Activated CD8-positive, alpha-beta memory T cell treated with anti-CD3 and anti-CD28 coated beads, Interleukin-2, amount 50 U/mL, for 1 hour (primary cell): ENCODE data around the gene LRRC42.
A peak's percentile ranks its signal among the peaks of the same experiment; 100 is the strongest.

Experiments
- DNase-seq: peaks from one replicate; pipeline ENCODE4 v3.0.0-alpha.2; 2020; ENCODE audit errors: extremely low read depth

Gene LRRC42

GRCh38 chr1:53942127-53942957, 3.8 kb upstream of the LRRC42 start:
- no peak for DNase-seq

- DNase-seq, result no peak
These were observed 3.1 kb upstream of the LRRC42 start for GRCh38 chr1:53943090-53943489.

DNA sequence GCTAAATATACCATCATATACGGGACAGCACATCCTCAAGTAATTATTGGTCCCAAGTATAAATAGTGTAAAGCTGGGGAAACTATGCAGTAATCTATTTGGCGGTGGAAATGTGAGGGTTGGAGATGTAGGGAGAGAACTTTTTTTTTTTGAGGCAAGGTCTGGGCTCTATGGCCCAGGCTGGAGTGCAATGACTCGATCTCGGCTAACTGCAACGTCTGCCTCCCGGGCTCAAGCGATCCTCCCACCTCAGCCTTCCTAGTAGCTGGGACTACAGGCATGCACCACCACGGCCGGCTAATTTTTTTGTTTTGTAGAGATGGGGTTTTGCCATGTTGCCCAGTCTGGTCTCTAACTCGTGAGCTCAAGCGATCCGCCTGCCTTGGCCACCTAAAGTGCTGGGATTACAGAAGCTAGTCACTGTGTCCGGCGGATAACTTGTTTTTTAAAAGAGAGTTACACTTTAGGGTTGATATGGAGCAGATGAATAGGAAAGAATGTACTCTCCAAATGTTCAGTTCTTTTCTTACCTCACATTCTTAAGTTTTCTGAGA, 2.6 kb upstream of the LRRC42 start:
- DNase-seq, result no peak

GRCh38 chr1:53944469-53945182, 1.5 kb upstream of the LRRC42 start:
- DNase-seq, result no peak

- no peak for DNase-seq
These were observed 1.0 kb upstream of the LRRC42 start for GRCh38 chr1:53945183-53945432.

- DNase-seq, result peak; percentile 90
These were observed 508 bp upstream of the LRRC42 start, which contains the start of gene IFT25 for GRCh38 chr1:53945433-53946251. Gene IFT25, minus strand, starts transcription at chr1:53945699. Its CDS starts 5,617 bp downstream, at chr1:53940082.

DNA sequence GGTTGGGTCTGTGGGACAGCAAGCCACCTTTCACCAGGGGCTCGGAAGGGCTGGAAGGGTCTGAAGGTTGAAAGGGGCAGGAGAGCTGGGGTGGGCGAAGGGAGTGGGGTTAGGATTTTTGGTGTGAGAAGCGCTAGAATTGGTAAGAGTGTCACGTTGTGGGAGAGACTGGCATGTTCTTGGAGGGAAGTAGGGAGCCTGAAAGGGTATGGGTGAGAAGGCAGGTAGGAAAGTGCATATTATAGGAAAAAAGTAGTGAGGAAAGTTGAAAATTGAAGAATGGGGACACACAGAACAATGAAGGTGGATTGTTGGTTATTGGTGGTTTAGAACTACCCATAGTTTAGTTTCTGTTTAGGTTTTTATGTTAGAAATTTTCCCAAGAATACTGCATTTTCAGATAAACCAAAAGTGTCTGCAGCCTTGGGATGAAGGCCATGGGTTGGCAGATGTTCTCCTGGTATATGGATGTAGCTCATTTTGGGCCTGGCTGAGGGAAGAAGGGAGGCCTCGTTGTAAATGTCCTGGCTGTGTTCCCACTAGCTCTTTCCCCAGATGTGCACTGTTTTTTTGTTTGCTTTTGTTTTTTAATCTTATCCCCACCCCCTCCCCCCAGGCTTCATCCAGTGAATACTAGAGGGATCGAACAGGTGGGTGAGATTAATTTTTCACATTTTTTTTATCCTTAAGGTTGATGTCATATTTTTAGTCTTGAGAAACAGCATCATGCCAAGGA, 1.2 kb downstream of the LRRC42 start:
- no peak for DNase-seq

GRCh38 chr1:53948291-53948690, 2.1 kb downstream of the LRRC42 start:
- no peak for DNase-seq

DNA sequence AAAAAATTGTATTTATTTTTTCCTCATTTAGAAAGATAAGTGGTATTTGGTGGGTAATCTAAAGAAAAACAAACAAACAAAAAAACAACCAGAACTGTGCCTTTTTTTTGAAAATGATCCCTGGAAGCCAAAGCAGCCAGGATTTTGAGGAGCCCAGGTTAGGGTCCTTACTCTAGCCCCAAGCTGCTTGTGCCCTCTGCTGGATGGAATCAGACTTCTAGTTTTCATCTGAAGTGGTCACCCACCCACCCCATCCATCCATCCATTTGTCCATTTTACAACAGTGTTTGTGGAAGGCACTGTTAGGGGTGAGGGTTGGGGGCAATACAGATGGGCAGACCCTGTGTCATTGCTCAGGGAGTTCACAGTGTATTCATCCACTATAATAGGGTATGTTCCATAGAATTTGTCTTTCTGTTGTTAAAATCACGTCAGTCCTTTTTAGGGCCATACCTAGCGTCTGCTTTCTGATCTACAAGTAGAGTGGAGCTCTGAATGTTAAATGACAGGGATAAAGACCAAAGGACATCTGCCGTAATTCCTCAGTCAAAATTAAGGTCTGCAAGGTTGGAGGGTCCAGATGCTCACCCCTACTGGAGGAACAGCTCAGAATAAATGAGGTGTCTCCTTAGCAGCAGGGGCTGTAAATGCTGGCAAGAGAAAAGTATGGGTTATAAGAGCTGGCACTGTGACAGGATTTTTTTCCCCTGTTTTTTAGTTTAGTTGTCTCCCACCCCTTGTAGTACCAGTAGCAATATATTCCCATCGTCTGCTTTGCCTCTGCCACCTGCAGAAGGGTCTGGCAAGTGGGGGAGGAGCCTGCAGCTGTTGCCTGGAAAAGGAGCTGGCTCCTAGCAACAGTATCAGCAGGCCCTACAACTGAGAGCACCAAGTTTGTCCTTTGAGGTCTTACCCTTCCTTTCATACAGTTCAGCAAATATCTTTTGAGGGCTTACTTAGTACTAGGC, 3.2 kb downstream of the LRRC42 start:
- no peak for DNase-seq

DNA sequence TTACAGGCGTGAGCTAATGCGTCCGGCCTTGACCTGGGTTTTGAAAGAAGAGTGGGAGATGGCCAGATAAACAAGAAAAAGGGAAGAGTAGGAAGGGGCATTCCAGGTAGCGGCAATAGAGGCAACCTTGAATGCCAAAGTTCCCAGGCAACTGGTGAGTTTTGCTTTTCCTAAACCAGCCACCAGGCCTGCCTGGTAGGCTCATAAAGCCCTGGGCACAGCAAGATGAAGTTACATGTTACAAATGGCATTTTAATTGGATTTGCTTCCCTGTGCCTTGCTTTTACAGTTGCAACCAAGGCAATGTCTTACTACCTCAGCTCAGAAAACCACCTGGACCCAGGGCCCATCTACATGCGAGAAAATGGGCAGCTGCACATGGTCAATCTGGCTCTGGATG, 5.5 kb downstream of the LRRC42 start:
- no peak for DNase-seq

DNA sequence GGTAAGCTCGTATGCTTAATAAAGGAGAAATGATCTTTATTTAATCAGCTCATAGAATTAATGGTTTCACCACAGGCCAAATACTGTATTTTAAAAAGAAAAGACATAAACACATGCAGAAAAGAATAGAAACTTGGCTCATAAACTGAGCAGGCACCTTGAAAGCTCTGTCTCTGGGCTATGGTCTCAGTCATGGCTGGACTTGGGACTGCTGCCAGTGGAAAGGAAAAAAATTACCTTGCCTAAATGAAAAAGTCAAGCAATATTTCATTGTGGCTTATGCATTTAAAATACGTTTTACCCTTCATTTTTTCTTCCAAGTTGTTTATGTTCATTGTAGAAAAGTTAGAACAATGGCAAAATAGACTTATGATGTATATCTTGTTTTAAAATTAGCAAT, 8.0 kb downstream of the LRRC42 start:
- DNase-seq, result no peak

DNA sequence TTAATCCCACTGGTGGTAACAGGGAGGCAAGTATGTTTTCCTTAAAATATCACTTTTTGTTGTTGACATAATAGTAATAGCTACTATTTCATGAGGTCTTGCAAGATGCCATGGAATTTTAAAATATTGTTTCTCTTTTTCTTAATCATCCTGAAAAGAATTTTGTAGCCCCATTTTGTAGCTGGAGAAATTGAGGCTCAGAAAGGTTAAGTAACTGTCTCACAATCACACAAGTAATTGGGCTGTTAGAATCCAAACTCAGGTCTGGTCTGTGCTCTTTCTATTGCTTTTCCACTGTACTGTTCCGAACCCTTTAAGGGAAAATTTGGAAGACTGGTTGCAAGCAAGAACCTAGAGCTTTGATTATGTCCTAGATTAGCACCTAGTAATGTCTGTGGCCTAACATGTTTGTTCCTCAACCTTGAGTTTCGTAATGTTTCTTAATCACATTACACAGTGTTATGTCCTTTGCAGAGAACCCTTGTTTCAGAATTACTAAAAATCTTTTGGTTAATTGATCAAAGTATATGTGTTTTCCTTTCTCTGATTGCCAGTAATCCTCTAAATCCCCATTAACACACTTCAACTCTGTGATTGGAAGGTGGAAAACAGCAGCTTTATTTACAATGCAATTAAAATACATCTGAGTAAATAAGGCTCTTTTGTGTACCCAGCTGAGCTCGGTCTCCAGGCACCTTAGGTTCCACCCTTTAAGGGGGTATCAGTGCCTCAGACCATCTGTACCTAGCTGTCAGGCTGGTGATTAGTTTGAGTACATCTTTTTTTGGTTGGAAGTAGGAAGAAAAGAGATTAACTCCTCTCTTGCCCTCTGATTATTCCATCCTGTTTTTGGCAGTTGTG, 10.4 kb downstream of the LRRC42 start:
- no peak for DNase-seq

GRCh38 chr1:53957194-53957818, 11.2 kb downstream of the LRRC42 start:
- no peak for DNase-seq

- DNase-seq, result no peak
These were observed 13.6 kb downstream of the LRRC42 start for GRCh38 chr1:53959664-53960250.

DNA sequence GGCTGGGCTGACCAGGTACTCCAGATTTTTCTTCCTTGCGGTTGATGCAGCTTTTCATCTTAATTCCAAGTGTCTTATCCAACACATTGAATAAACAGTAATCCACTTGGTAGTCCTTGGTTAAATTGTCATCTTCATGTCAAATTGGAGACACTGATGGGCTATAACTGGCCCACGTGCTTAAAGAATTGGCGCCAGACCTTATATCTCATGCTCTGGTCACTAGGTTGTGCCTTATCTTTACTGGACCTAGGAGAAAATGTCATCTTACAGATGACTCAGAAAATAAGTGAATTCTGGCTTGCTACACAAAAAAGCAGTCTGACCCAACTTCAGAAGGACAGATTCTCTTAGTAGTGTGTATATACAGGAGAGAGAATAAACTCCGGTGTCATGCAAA, 16.2 kb downstream of the LRRC42 start:
- no peak for DNase-seq

DNA sequence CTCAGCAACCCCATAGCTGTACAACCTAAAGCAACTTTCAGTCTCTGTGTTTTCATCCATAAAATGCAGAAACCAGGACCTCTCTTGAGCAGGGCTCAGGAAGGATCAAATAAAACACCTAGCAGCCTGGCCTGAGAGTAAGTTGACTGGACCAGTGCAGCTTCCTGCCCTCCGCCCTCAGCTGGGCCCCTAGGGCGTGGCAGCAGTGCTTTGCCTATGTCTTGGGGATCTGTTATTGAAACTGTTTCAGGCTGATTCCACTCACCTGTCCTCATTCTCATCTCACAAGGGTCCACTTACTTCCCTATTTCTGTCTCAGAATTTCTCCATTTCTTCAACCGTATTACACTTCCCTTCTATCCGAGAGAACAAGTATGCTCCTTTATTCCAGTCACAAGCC, 17.3 kb downstream of the LRRC42 start:
- DNase-seq, result no peak

DNA sequence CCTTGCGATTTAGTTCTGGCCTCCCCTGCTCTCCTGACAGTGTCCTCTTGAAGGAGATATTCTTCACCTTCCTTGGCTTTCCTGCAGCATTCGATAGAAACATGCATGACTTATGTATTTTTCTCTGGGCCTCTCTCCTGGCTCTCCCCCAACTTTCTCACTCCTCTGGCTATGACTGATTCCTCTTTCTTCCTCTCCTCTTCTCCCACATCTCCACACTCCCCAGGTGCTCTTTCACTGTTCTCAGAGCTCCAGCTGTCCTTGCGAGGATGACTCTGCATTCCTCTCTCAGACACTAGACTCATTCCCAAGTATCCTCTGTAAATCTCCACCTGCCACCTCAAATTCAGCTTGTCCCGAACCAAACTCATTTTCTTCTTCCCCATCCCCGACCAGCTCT, 18.0 kb downstream of the LRRC42 start:
- DNase-seq, result no peak

- DNase-seq, result no peak
These were observed 20.6 kb downstream of the LRRC42 start for GRCh38 chr1:53966794-53967193.
